Stimulated activated CD4-positive, alpha-beta T cell treated with anti-CD3 and anti-CD28 coated beads, TNF-alpha, amount 100 ng/mL, for 48 hours (primary cell): ENCODE data around the gene CRAT.
"Not testable (repeated sequence)": the region's sequence is repeated elsewhere in the genome, so short reads cannot be mapped to it uniquely, and the experiment has no call there.

Experiments
- DNase-seq, 3 donors: peaks; one replicate each; pipeline ENCODE4 v3.0.0-alpha.2; 2020; ENCODE audit warnings: low read depth in 3 of 3

CRAT gene

GRCh38 chr9:129138476-129139232, 28.1 kb upstream of the CRAT start:
- DNase-seq, result no peak

- no peak for DNase-seq
Measured at GRCh38 chr9:129138144-129138462, 27.5 kb upstream of the CRAT start.

GRCh38 chr9:129137292-129138143, 26.9 kb upstream of the CRAT start:
- no peak for DNase-seq

- DNase-seq, result no peak
Measured at GRCh38 chr9:129136446-129137035, 25.9 kb upstream of the CRAT start.

- DNase-seq, result no peak
Measured at GRCh38 chr9:129135476-129135875, 24.9 kb upstream of the CRAT start.

GRCh38 chr9:129133082-129133481, 22.5 kb upstream of the CRAT start:
- no peak for DNase-seq

GRCh38 chr9:129131300-129132145, 20.9 kb upstream of the CRAT start:
- peak; percentile 72 to 75 (median 74) for DNase-seq

GRCh38 chr9:129130791-129131190, 20.2 kb upstream of the CRAT start:
- DNase-seq, result no peak

GRCh38 chr9:129130271-129130670, 19.7 kb upstream of the CRAT start:
- not testable (repeated sequence) for DNase-seq

GRCh38 chr9:129128689-129129088, 18.1 kb upstream of the CRAT start:
- no peak for DNase-seq

- no peak for DNase-seq
Measured at GRCh38 chr9:129126749-129127618, 16.4 kb upstream of the CRAT start.

GRCh38 chr9:129125478-129125877, 14.9 kb upstream of the CRAT start:
- no peak for DNase-seq

GRCh38 chr9:129124506-129125069, 14.0 kb upstream of the CRAT start:
- DNase-seq, result no peak

GRCh38 chr9:129122976-129123375, 12.4 kb upstream of the CRAT start:
- DNase-seq, result not testable (repeated sequence)

GRCh38 chr9:129122133-129122532, 11.5 kb upstream of the CRAT start:
- no peak for DNase-seq

- DNase-seq, result no peak
Measured at GRCh38 chr9:129121483-129121882, 10.9 kb upstream of the CRAT start.

GRCh38 chr9:129118799-129119198, 8.2 kb upstream of the CRAT start:
- DNase-seq, result no peak

- DNase-seq, result no peak
Measured at GRCh38 chr9:129113645-129114304, 3.2 kb upstream of the CRAT start.

- DNase-seq, result not testable (repeated sequence)
Measured at GRCh38 chr9:129112526-129112925, 1.9 kb upstream of the CRAT start.
